GM23248 (cell line): Measurements from ENCODE around the gene UBE2QL1.

Experiments used
- EZH2 ChIP-seq: fragments of 200-600 bp; sonication (generic); IDR thresholded peaks from 2 replicates; pipeline ENCODE4 v1.6.1; 2018; ENCODE audit warnings: antibody characterized with exemption, mild to moderate bottlenecking; ENCODE audit not compliant: insufficient read depth, poor library complexity, severe bottlenecking
- EZH2phosphoT487 ChIP-seq: fragments of 200-600 bp; sonication (generic); IDR thresholded peaks from 2 replicates; pipeline ENCODE4 v1.6.1; 2018; ENCODE audit warnings: antibody characterized with exemption, moderate library complexity, mild to moderate bottlenecking, low read depth; ENCODE audit not compliant: insufficient read depth

DNA sequence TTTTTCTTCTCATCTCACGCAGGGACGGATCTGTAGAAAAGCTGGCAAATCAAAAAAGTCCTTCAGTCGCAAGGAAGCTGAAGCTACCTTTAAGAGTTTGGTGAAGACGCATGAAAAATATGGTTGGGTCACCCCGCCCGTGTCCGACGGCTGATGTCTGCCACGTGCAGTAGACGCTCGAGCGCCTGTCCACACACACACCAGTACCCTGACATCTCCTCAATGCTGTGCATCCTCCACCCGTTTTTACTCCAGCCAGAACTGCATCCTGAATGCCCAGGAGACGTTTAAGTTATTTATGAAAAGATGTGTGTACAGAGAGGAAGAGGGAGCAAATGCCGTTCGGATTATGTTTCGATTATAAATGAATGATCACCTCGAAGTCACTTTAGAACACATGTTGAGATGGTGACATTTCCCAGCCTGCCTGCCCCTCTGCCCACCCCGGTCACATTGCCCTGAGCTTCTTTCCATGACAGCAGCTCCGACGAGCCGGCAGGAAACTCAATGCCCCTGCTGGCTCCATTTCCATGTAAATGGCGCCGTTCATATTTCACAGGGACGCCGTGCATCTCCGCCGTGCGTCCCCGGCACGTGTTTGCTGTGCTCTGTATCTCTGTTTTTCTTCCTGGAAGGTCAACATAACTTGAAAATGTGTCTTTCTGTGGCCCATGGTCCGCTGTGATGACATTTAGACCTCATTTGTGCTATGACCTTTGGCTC, 42.7 kb downstream of the UBE2QL1 start:
- TF ChIP-seq EZH2 = no peak
- no peak for TF ChIP-seq EZH2phosphoT487
